HG03135 (cell line): ENCODE measurements around the gene IL22RA1.

Experiments
- ATAC-seq: cut with Tn5 transposase; IDR thresholded peaks from one replicate; pipeline ENCODE4 v1.9.1; 2021; ENCODE audit warnings: mild to moderate bottlenecking, moderate library complexity; ENCODE audit not compliant: unreplicated experiment

The IL22RA1 gene

GRCh38 chr1:24139222-24139489 lies 3.8 kb downstream of the IL22RA1 start:
- ATAC-seq, result no peak

- ATAC-seq, result no peak
Observed at GRCh38 chr1:24138476-24139221, 4.3 kb downstream of the IL22RA1 start.

- no peak for ATAC-seq
Observed at GRCh38 chr1:24136956-24137539, 5.9 kb downstream of the IL22RA1 start.

- ATAC-seq, result no peak
Observed at GRCh38 chr1:24134376-24134775, 8.6 kb downstream of the IL22RA1 start.

GRCh38 chr1:24133819-24134218 lies 9.1 kb downstream of the IL22RA1 start:
- ATAC-seq, result no peak

GRCh38 chr1:24130385-24130784 lies 12.6 kb downstream of the IL22RA1 start:
- ATAC-seq, result no peak

- ATAC-seq, result no peak
Observed at GRCh38 chr1:24127801-24128363, 15.1 kb downstream of the IL22RA1 start.

GRCh38 chr1:24127134-24127800 lies 15.7 kb downstream of the IL22RA1 start:
- ATAC-seq, result no peak

GRCh38 chr1:24126672-24127023 lies 16.3 kb downstream of the IL22RA1 start:
- no peak for ATAC-seq

- ATAC-seq, result no peak
Observed at GRCh38 chr1:24126018-24126671, 16.8 kb downstream of the IL22RA1 start.

GRCh38 chr1:24125456-24125855 lies 17.5 kb downstream of the IL22RA1 start:
- ATAC-seq, result no peak

GRCh38 chr1:24124980-24125379 lies 18.0 kb downstream of the IL22RA1 start:
- no peak for ATAC-seq

GRCh38 chr1:24123611-24124010 lies 19.3 kb downstream of the IL22RA1 start:
- ATAC-seq, result no peak

GRCh38 chr1:24122776-24123175 lies 20.2 kb downstream of the IL22RA1 start:
- ATAC-seq, result no peak

GRCh38 chr1:24121406-24121805 lies 21.5 kb downstream of the IL22RA1 start:
- no peak for ATAC-seq

GRCh38 chr1:24120965-24121364 lies 22.0 kb downstream of the IL22RA1 start:
- no peak for ATAC-seq

- ATAC-seq, result no peak
Observed at GRCh38 chr1:24119859-24120756, 22.8 kb downstream of the IL22RA1 start.

- ATAC-seq, result no peak
Observed at GRCh38 chr1:24119489-24119858, 23.5 kb downstream of the IL22RA1 start.

GRCh38 chr1:24118410-24119242 lies 24.3 kb downstream of the IL22RA1 start:
- ATAC-seq, result no peak
